ENCODE measurements around the gene YWHAQ. TPM values are rescaled to one million over a fixed set of nuclear protein-coding genes. Genes with fewer than 3 reads are reported as not detected.

YWHAQ gene
- total and polyA plus RNA-seq, 9 of the 15 experiments (the other 6 are each of a cell fraction or from before 2014, with no cell fraction given), result 63.1 to 359 (median 203) TPM

- no peak for TF ChIP-seq XRCC4 (IDR thresholded peaks at IDR 0.05; ENCODE audit: extremely low read depth, insufficient read depth, insufficient read length)
- TF ChIP-seq JUN (IDR thresholded peaks at IDR 0.05; ENCODE audit: borderline replicate concordance, low read depth, low read length), result peak; percentile 64; the same call in 1 of the 2 replicates
- no peak for TF ChIP-seq JUN (CRISPR knock-in tag; IDR thresholded peaks at IDR 0.05; ENCODE audit: borderline replicate concordance)
- TF ChIP-seq ARNT (IDR thresholded peaks at IDR 0.05), result no peak
- no peak; the same call in 1 of the 2 replicates for TF ChIP-seq HES1 (IDR thresholded peaks at IDR 0.05; ENCODE audit: low read depth)
- no peak for TF ChIP-seq CHD2 (IDR thresholded peaks at IDR 0.05; ENCODE audit: low read depth, low read length)
- no peak for TF ChIP-seq RBM25 (IDR thresholded peaks at IDR 0.05; ENCODE audit: low read depth, low read length, severe bottlenecking)
- TF ChIP-seq ARID2 (IDR thresholded peaks at IDR 0.05), result no peak
- no peak for TF ChIP-seq ASH1L (IDR thresholded peaks at IDR 0.05; ENCODE audit: borderline replicate concordance, low read depth, partially characterized antibody)
- TF ChIP-seq ZNF778 (CRISPR knock-in tag; IDR thresholded peaks at IDR 0.05), result no peak
- no peak for TF ChIP-seq ZNF707 (CRISPR knock-in tag; conservative IDR thresholded peaks at IDR 0.05)
- TF ChIP-seq ZNF274 (IDR thresholded peaks at IDR 0.05; ENCODE audit: borderline replicate concordance, low read depth, low read length), result no peak
- no peak for TF ChIP-seq LARP7 (IDR thresholded peaks at IDR 0.05)
- peak; percentile 52; the same call in 1 of the 2 replicates for TF ChIP-seq ADNP (tag; IDR thresholded peaks at IDR 0.05)
- TF ChIP-seq BCL6 (CRISPR knock-in tag; IDR thresholded peaks at IDR 0.05), result no peak
- TF ChIP-seq TARDBP (IDR thresholded peaks at IDR 0.05), result no peak
- TF ChIP-seq VEZF1 (CRISPR knock-in tag; IDR thresholded peaks at IDR 0.05), result no peak
- TF ChIP-seq ARID3A (IDR thresholded peaks at IDR 0.05; ENCODE audit: borderline replicate concordance, low read depth, low read length), result no peak
- TF ChIP-seq DMBX1 (CRISPR knock-in tag; IDR thresholded peaks at IDR 0.05; ENCODE audit: borderline replicate concordance), result no peak
- no peak for TF ChIP-seq NR1H2 (CRISPR knock-in tag; IDR thresholded peaks at IDR 0.05)
- TF ChIP-seq TRIM24 (IDR thresholded peaks at IDR 0.05), result no peak
- TF ChIP-seq MXD1 (CRISPR knock-in tag; IDR thresholded peaks at IDR 0.05; ENCODE audit: borderline replicate concordance, poor library complexity, severe bottlenecking), result no peak
Measured at GRCh38 chr2:9656270-9656766, 25.5 kb upstream of the YWHAQ start (continued).

Data from K562 (cell line).